ENCODE measurements around the gene ZFP36L1. TPM values are rescaled to one million over a fixed set of nuclear protein-coding genes. Genes with fewer than 3 reads are reported as not detected.

Gene ZFP36L1
- total RNA-seq, 6 experiments from 2014 or later, result 135 to 161 (median 144) TPM

DNA sequence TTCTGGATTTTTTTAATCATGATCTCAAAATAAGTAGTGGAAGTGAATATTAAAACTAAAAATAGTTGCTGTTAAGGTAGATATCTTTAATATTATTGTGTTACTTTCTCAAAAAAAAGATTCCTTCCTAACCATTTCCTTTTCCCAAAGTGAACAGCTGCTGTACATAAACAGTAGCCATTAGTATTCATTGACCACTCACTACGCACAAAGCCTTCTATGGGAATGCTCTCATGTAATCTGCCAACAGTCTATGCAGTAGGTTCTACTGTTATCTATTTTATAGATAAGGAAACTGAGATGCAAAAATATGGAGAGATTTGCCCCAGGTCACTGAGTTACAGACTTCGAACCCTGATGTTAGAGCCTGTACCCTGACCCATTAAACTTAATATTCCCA lies 32.1 kb downstream of the ZFP36L1 start:
- no peaks in the 10 kb centered on the region for H3K9me3 Mint-ChIP-seq
- H3K36me3 Mint-ChIP-seq (ENCODE audit: low read depth), result no peaks in the 10 kb centered on the region
- TF ChIP-seq, protein P1, sequence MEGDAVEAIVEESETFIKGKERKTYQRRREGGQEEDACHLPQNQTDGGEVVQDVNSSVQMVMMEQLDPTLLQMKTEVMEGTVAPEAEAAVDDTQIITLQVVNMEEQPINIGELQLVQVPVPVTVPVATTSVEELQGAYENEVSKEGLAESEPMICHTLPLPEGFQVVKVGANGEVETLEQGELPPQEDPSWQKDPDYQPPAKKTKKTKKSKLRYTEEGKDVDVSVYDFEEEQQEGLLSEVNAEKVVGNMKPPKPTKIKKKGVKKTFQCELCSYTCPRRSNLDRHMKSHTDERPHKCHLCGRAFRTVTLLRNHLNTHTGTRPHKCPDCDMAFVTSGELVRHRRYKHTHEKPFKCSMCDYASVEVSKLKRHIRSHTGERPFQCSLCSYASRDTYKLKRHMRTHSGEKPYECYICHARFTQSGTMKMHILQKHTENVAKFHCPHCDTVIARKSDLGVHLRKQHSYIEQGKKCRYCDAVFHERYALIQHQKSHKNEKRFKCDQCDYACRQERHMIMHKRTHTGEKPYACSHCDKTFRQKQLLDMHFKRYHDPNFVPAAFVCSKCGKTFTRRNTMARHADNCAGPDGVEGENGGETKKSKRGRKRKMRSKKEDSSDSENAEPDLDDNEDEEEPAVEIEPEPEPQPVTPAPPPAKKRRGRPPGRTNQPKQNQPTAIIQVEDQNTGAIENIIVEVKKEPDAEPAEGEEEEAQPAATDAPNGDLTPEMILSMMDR (IDR thresholded peaks at IDR 0.05), result no peak
- H3K27ac Mint-ChIP-seq, result no peak overlapping the region
- H3K27me3 Mint-ChIP-seq (ENCODE audit: insufficient read depth), result no peaks in the 10 kb centered on the region; the same call in 1 of the 2 replicates
- DNase-seq, result no peak
- H3K4me1 Mint-ChIP-seq (ENCODE audit: low read depth), result peaks cover 19% of the 10 kb centered on the region
- H3K4me3 Mint-ChIP-seq, result no peak overlapping the region

DNA sequence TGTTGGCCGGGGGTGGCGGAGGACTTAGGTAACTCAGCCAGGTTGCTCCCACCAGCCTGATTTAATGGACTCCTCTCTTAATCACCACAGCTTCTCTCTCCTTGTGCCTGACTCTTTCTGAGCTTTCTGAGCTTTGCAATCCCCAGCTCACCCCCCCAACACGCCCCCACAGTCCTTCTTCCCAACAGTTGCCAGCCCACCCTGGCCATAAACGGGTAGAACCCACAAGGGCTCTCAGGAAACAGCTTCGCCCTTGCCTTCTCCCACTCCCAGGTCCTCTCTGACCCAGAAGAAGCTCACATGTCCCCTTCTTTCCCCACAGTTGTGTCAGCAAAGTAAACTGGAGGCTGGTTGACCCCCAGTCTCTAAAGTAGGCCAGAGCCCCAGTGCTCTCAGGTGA lies 32.9 kb downstream of the ZFP36L1 start:
- peaks cover 19% of the 10 kb centered on the region for H3K4me1 Mint-ChIP-seq (ENCODE audit: low read depth)
- no peak overlapping the region for H3K27ac Mint-ChIP-seq

DNA sequence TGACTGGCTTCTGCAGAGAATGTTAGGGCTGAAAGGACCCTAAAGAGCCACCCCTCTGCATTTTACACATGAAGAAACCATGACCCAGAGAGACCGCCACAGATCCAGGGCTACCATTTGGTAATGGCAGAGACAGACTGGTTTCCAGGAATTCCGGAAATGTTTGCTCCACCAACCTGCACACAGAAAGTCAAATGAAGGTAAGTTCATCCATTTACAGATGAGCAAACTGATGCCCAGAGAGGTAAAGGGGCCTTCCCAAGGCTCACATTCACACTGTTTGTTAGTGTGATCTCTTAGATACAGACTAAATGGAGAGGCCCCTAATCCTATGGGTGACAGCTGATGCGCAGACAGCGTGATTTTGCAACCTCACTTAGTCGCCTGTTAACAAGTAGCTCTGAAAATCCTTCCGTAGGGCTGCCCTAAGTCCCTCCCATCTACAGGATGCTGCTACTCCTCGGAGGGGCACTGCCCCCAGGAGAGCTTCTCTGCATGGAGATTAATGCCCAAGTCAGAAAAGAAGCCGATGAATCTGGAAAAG lies 33.8 kb downstream of the ZFP36L1 start:
- Mint-ChIP-seq H3K36me3 (ENCODE audit: low read depth) (no peaks in the 10 kb centered on the region), H3K9me3 (no peaks in the 10 kb centered on the region), H3K27me3 (ENCODE audit: insufficient read depth) (peaks cover 3% of the 10 kb centered on the region), H3K27ac (no peak overlapping the region), H3K4me3 (no peak overlapping the region), H3K4me1 (ENCODE audit: low read depth) (peaks cover 19% of the 10 kb centered on the region)
- no peak for DNase-seq
- TF ChIP-seq, protein P1 (IDR thresholded peaks at IDR 0.05), result no peak

More for the DNA sequence above, 32.9 kb downstream of the ZFP36L1 start:
- H3K9me3 Mint-ChIP-seq, result no peaks in the 10 kb centered on the region
- H3K27me3 Mint-ChIP-seq (ENCODE audit: insufficient read depth), result peaks cover 1% of the 10 kb centered on the region
- no peak for DNase-seq
- TF ChIP-seq, protein P1 (IDR thresholded peaks at IDR 0.05), result no peak
- H3K36me3 Mint-ChIP-seq (ENCODE audit: low read depth), result no peaks in the 10 kb centered on the region
- no peak overlapping the region for H3K4me3 Mint-ChIP-seq

DNA sequence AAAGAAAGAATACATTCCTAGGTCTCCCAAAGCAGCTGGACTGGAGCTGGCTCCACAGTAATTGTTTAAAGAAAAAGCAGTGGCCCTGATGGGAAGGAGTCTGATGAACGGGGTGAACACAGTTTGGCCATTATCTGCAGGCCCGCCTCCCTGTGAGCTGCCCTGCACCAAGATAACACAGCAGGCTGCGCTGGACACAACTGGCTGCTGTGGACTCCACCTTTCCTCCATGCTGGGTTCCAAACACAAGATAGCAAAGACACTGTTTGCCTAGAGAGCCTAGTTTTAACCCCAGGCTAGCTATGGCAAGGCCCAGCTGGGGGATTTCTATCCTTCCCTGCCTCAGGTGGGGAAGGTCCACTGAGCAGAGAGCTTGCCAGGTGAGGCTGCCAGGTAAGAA lies 34.6 kb downstream of the ZFP36L1 start:
- Mint-ChIP-seq H3K9me3 (no peaks in the 10 kb centered on the region), H3K4me1 (ENCODE audit: low read depth) (peaks cover 18% of the 10 kb centered on the region), H3K27me3 (ENCODE audit: insufficient read depth) (peaks cover 3% of the 10 kb centered on the region), H3K4me3 (no peak overlapping the region), H3K27ac (no peak overlapping the region), H3K36me3 (ENCODE audit: low read depth) (no peaks in the 10 kb centered on the region)
- no peak for DNase-seq
- TF ChIP-seq, protein P1 (IDR thresholded peaks at IDR 0.05), result no peak

DNA sequence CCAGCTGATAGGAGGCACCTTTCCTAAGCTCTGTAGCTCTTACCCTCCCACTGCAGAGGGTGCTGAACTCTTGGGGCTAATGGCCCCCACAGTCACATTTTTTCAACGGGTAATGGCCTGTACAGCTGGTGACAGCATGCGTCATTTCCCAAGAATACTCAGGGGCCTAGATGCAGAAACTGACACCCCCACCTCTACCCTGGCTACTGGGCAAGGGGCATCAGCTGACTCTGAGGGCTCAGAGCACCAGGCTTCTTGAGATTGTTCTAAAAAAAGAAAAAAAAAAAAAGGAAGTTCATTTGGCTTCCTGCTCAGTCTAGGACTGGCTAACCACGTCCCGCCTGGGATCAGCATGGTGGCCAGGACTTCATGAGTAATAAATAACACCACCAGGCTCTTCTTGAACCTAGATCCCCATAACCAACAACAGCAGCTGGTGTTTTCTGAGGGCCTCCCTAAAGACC lies 35.2 kb downstream of the ZFP36L1 start:
- Mint-ChIP-seq H3K27me3 (ENCODE audit: insufficient read depth) (peaks cover 3% of the 10 kb centered on the region), H3K36me3 (ENCODE audit: low read depth) (no peaks in the 10 kb centered on the region), H3K4me3 (no peak overlapping the region), H3K27ac (no peak overlapping the region), H3K9me3 (no peaks in the 10 kb centered on the region), H3K4me1 (ENCODE audit: low read depth) (peaks cover 12% of the 10 kb centered on the region)
- TF ChIP-seq, protein P1 (IDR thresholded peaks at IDR 0.05), result no peak
- DNase-seq, result no peak

Data from HFFc6 (cell line).